ENCODE measurements around the gene KRT23. TPM values are rescaled to one million over a fixed set of nuclear protein-coding genes. Genes with fewer than 3 reads are reported as not detected.

The KRT23 gene
- total and polyA plus RNA-seq, 2 of the 13 experiments (the other 11 are each of a cell fraction or from before 2014, with no cell fraction given): 24.7 to 51.1 TPM

DNA sequence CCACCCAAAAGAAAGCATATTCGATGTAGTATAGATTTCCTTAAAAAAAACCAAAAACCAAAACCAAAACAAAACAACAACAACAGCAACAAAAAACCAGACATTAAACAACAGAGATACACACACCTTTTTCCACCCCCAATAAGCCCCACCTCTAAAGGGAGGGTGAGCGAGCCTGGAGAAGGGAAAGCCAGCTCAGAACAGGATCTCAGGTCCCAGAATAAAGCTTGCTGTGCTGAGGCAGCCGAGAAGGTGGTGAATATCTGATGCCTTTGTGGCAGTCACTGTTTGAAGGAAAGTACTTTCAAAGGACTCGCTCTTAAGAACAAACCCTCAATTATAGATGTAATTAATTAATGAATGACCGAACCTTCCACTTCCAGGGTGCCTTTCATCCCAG lies 470 bp downstream of the KRT23 start (continued):
- TF ChIP-seq, protein P1, sequence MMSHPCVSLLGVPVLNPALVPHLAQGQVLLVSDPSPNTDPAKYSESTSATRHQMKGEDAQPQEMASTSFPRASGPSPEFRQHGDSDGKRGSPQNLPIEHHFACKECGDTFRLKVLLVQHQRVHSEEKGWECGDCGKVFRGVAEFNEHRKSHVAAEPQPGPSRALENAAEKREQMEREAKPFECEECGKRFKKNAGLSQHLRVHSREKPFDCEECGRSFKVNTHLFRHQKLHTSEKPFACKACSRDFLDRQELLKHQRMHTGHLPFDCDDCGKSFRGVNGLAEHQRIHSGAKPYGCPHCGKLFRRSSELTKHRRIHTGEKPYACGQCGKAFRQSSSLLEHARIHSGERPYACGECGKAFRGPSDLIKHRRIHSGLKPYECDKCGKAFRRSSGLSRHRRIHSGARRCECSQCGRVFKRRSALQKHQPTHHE (CRISPR knock-in tag; IDR thresholded peaks at IDR 0.05; ENCODE audit: borderline replicate concordance): no peak
- TF ChIP-seq FIP1L1 (IDR thresholded peaks at IDR 0.05; ENCODE audit: borderline replicate concordance, insufficient read depth, low read depth, low read length): no peak
- 0 out of 2 replicates have a peak, but pooled peaks have one; percentile 18 for TF ChIP-seq ZSCAN21 (CRISPR knock-in tag; IDR thresholded peaks at IDR 0.05; ENCODE audit: borderline replicate concordance)
- TF ChIP-seq, protein P2, sequence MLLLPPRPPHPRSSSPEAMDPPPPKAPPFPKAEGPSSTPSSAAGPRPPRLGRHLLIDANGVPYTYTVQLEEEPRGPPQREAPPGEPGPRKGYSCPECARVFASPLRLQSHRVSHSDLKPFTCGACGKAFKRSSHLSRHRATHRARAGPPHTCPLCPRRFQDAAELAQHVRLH (CRISPR knock-in tag; IDR thresholded peaks at IDR 0.05; ENCODE audit: borderline replicate concordance, low read depth): no peak
- TF ChIP-seq, protein P3, sequence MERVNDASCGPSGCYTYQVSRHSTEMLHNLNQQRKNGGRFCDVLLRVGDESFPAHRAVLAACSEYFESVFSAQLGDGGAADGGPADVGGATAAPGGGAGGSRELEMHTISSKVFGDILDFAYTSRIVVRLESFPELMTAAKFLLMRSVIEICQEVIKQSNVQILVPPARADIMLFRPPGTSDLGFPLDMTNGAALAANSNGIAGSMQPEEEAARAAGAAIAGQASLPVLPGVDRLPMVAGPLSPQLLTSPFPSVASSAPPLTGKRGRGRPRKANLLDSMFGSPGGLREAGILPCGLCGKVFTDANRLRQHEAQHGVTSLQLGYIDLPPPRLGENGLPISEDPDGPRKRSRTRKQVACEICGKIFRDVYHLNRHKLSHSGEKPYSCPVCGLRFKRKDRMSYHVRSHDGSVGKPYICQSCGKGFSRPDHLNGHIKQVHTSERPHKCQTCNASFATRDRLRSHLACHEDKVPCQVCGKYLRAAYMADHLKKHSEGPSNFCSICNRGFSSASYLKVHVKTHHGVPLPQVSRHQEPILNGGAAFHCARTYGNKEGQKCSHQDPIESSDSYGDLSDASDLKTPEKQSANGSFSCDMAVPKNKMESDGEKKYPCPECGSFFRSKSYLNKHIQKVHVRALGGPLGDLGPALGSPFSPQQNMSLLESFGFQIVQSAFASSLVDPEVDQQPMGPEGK (CRISPR knock-in tag; IDR thresholded peaks at IDR 0.05): 0 out of 2 replicates have a peak, but pooled peaks have one; percentile 6

DNA sequence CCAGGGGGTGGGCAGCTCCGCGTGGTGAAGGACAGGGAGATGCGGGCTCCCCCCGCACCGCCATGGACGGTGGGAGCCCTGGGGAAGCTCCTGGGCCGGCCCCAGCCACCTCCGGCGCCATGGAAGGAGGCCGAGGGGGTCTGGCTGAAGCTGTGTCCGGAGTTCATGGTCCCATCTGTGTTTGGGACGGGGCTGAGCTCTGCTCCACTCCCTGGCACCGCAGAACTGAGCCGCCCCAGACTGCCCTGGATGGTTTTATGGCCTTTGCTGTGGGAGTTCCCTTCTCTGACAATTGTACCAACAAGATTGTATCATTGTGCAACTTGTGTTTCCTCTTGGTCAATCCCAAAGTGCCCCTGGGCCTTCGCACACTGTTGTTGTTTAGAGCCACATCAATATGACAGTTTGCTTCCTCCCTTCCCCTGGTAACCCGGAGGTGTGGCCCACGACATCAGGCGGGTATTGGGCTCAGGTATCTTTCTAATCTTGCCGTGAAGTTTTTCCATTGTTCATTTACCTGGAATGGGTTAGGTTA lies 942 bp downstream of the KRT23 start:
- DNase-seq (ENCODE audit: low spot score): peak; percentile 74
- H3K4me3 ChIP-seq (replicated peaks in 1 of 3; ENCODE audit: insufficient read depth in 1 of 3, low read depth in 2 of 3, low read length in 3 of 3): peak overlapping the region; percentile 32 to 65 (median 62)
- TF ChIP-seq, protein P4, sequence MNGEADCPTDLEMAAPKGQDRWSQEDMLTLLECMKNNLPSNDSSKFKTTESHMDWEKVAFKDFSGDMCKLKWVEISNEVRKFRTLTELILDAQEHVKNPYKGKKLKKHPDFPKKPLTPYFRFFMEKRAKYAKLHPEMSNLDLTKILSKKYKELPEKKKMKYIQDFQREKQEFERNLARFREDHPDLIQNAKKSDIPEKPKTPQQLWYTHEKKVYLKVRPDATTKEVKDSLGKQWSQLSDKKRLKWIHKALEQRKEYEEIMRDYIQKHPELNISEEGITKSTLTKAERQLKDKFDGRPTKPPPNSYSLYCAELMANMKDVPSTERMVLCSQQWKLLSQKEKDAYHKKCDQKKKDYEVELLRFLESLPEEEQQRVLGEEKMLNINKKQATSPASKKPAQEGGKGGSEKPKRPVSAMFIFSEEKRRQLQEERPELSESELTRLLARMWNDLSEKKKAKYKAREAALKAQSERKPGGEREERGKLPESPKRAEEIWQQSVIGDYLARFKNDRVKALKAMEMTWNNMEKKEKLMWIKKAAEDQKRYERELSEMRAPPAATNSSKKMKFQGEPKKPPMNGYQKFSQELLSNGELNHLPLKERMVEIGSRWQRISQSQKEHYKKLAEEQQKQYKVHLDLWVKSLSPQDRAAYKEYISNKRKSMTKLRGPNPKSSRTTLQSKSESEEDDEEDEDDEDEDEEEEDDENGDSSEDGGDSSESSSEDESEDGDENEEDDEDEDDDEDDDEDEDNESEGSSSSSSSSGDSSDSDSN (CRISPR knock-in tag; IDR thresholded peaks at IDR 0.05): 0 out of 2 replicates have a peak, but pooled peaks have one; percentile 44
- TF ChIP-seq SOX5 (CRISPR knock-in tag; IDR thresholded peaks at IDR 0.05; ENCODE audit: borderline replicate concordance) (peak; percentile 55; the same call in 1 of the 2 replicates), SAP130 (CRISPR knock-in tag; IDR thresholded peaks at IDR 0.05; ENCODE audit: low read depth) (peak; percentile 57), ZFP82 (CRISPR knock-in tag; IDR thresholded peaks at IDR 0.05; ENCODE audit: borderline replicate concordance) (no peak), NFRKB (IDR thresholded peaks at IDR 0.05) (no peak), EED (CRISPR knock-in tag; IDR thresholded peaks at IDR 0.05) (0 out of 2 replicates have a peak, but pooled peaks have one; percentile 51), AKAP8 (CRISPR knock-in tag; IDR thresholded peaks at IDR 0.05) (no peak), YEATS4 (CRISPR knock-in tag; IDR thresholded peaks at IDR 0.05; ENCODE audit: borderline replicate concordance) (no peak), RBFOX2 (IDR thresholded peaks at IDR 0.05; ENCODE audit: low read depth, low read length) (peak; percentile 57), SALL2 (CRISPR knock-in tag; IDR thresholded peaks at IDR 0.05) (peak; percentile 45; the same call in 1 of the 2 replicates)
- TF ChIP-seq, protein P5, sequence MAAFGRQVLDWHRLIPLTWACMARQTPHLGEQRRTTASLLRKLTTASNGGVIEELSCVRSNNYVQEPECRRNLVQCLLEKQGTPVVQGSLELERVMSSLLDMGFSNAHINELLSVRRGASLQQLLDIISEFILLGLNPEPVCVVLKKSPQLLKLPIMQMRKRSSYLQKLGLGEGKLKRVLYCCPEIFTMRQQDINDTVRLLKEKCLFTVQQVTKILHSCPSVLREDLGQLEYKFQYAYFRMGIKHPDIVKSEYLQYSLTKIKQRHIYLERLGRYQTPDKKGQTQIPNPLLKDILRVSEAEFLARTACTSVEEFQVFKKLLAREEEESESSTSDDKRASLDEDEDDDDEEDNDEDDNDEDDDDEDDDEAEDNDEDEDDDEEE (CRISPR knock-in tag; IDR thresholded peaks at IDR 0.05): no peak

More for the DNA sequence above, 942 bp downstream of the KRT23 start:
- intact Hi-C loops (cut with micrococcal nuclease; ENCODE audit: unreplicated experiment): loop anchor here (2.0 kb wide), 1 partner anchor 20 kb away; no protein-coding TSS in a partner anchor
- no TSS peak for BruUV-seq (replicated peaks)
- peak overlapping the region; percentile 70 for H3K4me2 ChIP-seq (ENCODE audit: low read depth, low read length)
- peaks cover 71% of the 10 kb centered on the region for H3K4me1 ChIP-seq (ENCODE audit: insufficient read depth, low read length)
- FAIRE-seq (no peak), ATAC-seq (peak; percentile 76)
- in situ Hi-C loops (cut with HindIII; ENCODE audit: extremely low pct_ligation_motif_present, low pct_unique_long_range_greater_than_20kb): no loop called here
- H4K20me1 ChIP-seq (ENCODE audit: insufficient read depth, low read length): no peaks in the 10 kb centered on the region
- no peaks in the 10 kb centered on the region for H3K36me3 ChIP-seq (replicated peaks in 1 of 2; ENCODE audit: control insufficient read depth in 1 of 2, insufficient read depth in 2 of 2, low read length in 2 of 2)
- H3K27ac ChIP-seq (ENCODE audit: extremely low read length, insufficient read depth, low read length): peak overlapping the region; percentile 48
- no peaks in the 10 kb centered on the region for H3K27me3 ChIP-seq (ENCODE audit: control insufficient read depth in 1 of 2, insufficient read depth in 2 of 2, low read length in 2 of 2)
- peak overlapping the region; percentile 48 for H2AFZ ChIP-seq (ENCODE audit: low read length)
- peak overlapping the region; percentile 67 for H3K9ac ChIP-seq (ENCODE audit: insufficient read depth, low read depth, low read length)
- 52% methylated on average over 12 of the region's 19 CpGs for WGBS (ENCODE audit: low lambda C conversion rate)
- POLR2A ChIA-PET: interaction anchor here (0.6 to 2.0 kb wide), 7 partner anchors 10 to 122 kb away, joined by 3 to 10 read pairs (median 4); no protein-coding TSS in a partner anchor
- no peaks in the 10 kb centered on the region for H3K9me3 ChIP-seq (ENCODE audit: low read length)
- CTCF ChIA-PET (ENCODE audit: low intra/inter-chr PET ratio, low total read pairs): no interaction called here
- H3K79me2 ChIP-seq (ENCODE audit: insufficient read depth, low read length): peaks cover 3% of the 10 kb centered on the region
